Peyer's patch (tissue), 4 donors: ENCODE measurements around the gene DAZAP1.

Source experiments
- CTCF ChIP-seq, 6 experiments: fragments of 450-650 bp in 4 of 6; fragments of 200-600 bp in 2 of 6; sonication (generic) in 1 of 6; IDR thresholded peaks; one replicate each; pipeline ENCODE4 v1.5.1; 2017 to 2019; ENCODE audit warnings: antibody characterized with exemption in 6 of 6, mild to moderate bottlenecking in 3 of 6, moderate library complexity in 1 of 6
- POLR2A ChIP-seq, 2 donors: fragments of 450-650 bp; IDR thresholded peaks; one replicate each; pipeline ENCODE4 v1.5.1; 2017; ENCODE audit warnings: antibody characterized with exemption in 2 of 2, mild to moderate bottlenecking in 2 of 2, moderate library complexity in 2 of 2

GRCh38 chr19:1369214-1369805, 38.1 kb upstream of the DAZAP1 start:
- TF ChIP-seq CTCF (IDR thresholded peaks at IDR 0.05) (no peak), POLR2A (IDR thresholded peaks at IDR 0.05) (no peak)
